ENCODE data around the gene FBXO28. TPM values are rescaled to one million over a fixed set of nuclear protein-coding genes. Genes with fewer than 3 reads are reported as not detected.

The FBXO28 gene
- polyA plus RNA-seq, 1 of the 3 experiments (the other 2 are of a cell fraction), result 8.1 TPM

- no peak overlapping the region for H3K4me2 ChIP-seq
- H3F3A ChIP-seq (replicated peaks; ENCODE audit: insufficient read depth), result peaks cover 3% of the 10 kb centered on the region
- H3K9ac ChIP-seq, result no peak overlapping the region
- WGBS (ENCODE audit: low lambda C conversion rate), result 80% methylated on average over 3 of the region's 3 CpGs
- H3K4me3 ChIP-seq (ENCODE audit: low read depth in 2 of 2, low read length in 1 of 2), result no peak overlapping the region
- no peak overlapping the region for H2AFZ ChIP-seq (ENCODE audit: low read depth)
- H3K4me1 ChIP-seq (ENCODE audit: control insufficient read depth in 1 of 2, insufficient read depth in 2 of 2, low read depth in 1 of 2, low read length in 1 of 2), result peaks cover 0 to 12% of the 10 kb centered on the region in 2 experiments; a peak in 1 of 4 replicates
- H3K27me3 ChIP-seq (ENCODE audit: insufficient read depth), result no peaks in the 10 kb centered on the region
- no peaks in the 10 kb centered on the region for H3K36me3 ChIP-seq (replicated peaks in 1 of 2; ENCODE audit: control insufficient read depth in 1 of 2, insufficient read depth in 2 of 2, low read length in 1 of 2)
- H3K27ac ChIP-seq (ENCODE audit: low read depth in 2 of 2, low read length in 1 of 2), result no peak overlapping the region
- no peaks in the 10 kb centered on the region for H3K9me2 ChIP-seq
- ChIA-PET POLR2A (no interaction called here), CTCF (interaction anchor here (0.6 kb wide), 1 partner anchor 846 kb away, joined by 3 read pairs; no protein-coding TSS in a partner anchor)
- H3K9me3 ChIP-seq, result no peaks in the 10 kb centered on the region
- TF ChIP-seq FOXJ3 (CRISPR knock-in tag; IDR thresholded peaks at IDR 0.05) (no peak), ELF1 (IDR thresholded peaks at IDR 0.05) (no peak), NRF1 (IDR thresholded peaks at IDR 0.05; ENCODE audit: low read depth, low read length) (no peak), REST (IDR thresholded peaks at IDR 0.05; ENCODE audit: low read depth, low read length) (no peak), FOSL2 (IDR thresholded peaks at IDR 0.05; ENCODE audit: borderline replicate concordance, low read depth) (0 out of 2 replicates have a peak, but pooled peaks have one; percentile 11), GABPA (IDR thresholded peaks at IDR 0.05; ENCODE audit: low read depth) (no peak), MEF2A (IDR thresholded peaks at IDR 0.05; ENCODE audit: borderline replicate concordance, low read depth) (no peak), POLR2AphosphoS5 (IDR thresholded peaks at IDR 0.05; ENCODE audit: low read depth, low read length) (no peak), SMC3 (IDR thresholded peaks at IDR 0.05; ENCODE audit: low read depth, low read length) (no peak), RFX5 (IDR thresholded peaks at IDR 0.05; ENCODE audit: low read length) (no peak), MXI1 (IDR thresholded peaks at IDR 0.05; ENCODE audit: low read depth, low read length) (no peak), NFIC (IDR thresholded peaks at IDR 0.05; ENCODE audit: borderline replicate concordance) (no peak), EZH2phosphoT487 (IDR thresholded peaks at IDR 0.05; ENCODE audit: borderline replicate concordance, low read depth) (no peak), RAD21 (IDR thresholded peaks at IDR 0.05; ENCODE audit: low read length) (no peak), TAF1 (IDR thresholded peaks at IDR 0.05; ENCODE audit: borderline replicate concordance, low read depth, low read length) (no peak), RCOR1 (IDR thresholded peaks at IDR 0.05; ENCODE audit: low read length) (no peak), JUND (IDR thresholded peaks at IDR 0.05) (peak; percentile 38), GATA2 (CRISPR knock-in tag; IDR thresholded peaks at IDR 0.05) (no peak), ZBTB33 (IDR thresholded peaks at IDR 0.05; ENCODE audit: borderline replicate concordance, low read depth) (no peak)
- TF ChIP-seq, protein P1, sequence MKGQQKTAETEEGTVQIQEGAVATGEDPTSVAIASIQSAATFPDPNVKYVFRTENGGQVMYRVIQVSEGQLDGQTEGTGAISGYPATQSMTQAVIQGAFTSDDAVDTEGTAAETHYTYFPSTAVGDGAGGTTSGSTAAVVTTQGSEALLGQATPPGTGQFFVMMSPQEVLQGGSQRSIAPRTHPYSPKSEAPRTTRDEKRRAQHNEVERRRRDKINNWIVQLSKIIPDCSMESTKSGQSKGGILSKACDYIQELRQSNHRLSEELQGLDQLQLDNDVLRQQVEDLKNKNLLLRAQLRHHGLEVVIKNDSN (IDR thresholded peaks at IDR 0.05; ENCODE audit: borderline replicate concordance, low read depth), result no peak
- TF ChIP-seq, protein P2, sequence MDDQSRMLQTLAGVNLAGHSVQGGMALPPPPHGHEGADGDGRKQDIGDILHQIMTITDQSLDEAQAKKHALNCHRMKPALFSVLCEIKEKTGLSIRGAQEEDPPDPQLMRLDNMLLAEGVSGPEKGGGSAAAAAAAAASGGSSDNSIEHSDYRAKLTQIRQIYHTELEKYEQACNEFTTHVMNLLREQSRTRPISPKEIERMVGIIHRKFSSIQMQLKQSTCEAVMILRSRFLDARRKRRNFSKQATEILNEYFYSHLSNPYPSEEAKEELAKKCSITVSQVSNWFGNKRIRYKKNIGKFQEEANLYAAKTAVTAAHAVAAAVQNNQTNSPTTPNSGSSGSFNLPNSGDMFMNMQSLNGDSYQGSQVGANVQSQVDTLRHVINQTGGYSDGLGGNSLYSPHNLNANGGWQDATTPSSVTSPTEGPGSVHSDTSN (IDR thresholded peaks at IDR 0.05), result peak; percentile 69
- no peaks in the 10 kb centered on the region for H4K20me1 ChIP-seq (ENCODE audit: insufficient read depth)
- no peak for DNase-seq
- H3K79me2 ChIP-seq (ENCODE audit: insufficient read depth), result no peaks in the 10 kb centered on the region
Observed at GRCh38 chr1:224067621-224068457, 46.1 kb upstream of the FBXO28 start.

All from SK-N-SH (cell line).